GM21619 (cell line): ENCODE data around the gene RABGAP1.

Experiments used
- ATAC-seq: cut with Tn5 transposase; IDR thresholded peaks from one replicate; pipeline ENCODE4 v1.9.1; 2021; ENCODE audit not compliant: unreplicated experiment

The RABGAP1 gene

GRCh38 chr9:123074628-123075027 lies 133.8 kb downstream of the RABGAP1 start:
- ATAC-seq, result no peak

- ATAC-seq, result no peak
Measured at GRCh38 chr9:123080444-123080843, 139.6 kb downstream of the RABGAP1 start.

DNA sequence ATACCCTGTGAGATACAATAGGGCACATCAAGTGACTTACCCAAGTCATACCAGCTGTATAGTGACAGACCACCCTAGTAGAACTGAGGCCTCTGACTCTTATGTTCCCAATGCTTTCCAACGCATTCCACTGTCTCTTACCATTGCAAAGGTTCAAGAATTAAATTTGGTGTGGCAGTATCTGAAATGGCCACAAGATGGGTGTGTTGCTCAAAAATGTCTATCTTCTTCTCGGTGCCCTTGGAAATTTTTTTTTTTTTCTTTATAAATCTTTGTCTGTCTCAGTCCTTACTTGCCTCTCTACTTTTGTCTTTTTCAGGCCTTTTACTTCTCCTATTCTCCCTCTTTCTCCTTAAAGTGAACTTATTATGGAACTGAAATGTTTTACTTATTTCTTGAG lies 141.0 kb downstream of the RABGAP1 start:
- ATAC-seq, result no peak

DNA sequence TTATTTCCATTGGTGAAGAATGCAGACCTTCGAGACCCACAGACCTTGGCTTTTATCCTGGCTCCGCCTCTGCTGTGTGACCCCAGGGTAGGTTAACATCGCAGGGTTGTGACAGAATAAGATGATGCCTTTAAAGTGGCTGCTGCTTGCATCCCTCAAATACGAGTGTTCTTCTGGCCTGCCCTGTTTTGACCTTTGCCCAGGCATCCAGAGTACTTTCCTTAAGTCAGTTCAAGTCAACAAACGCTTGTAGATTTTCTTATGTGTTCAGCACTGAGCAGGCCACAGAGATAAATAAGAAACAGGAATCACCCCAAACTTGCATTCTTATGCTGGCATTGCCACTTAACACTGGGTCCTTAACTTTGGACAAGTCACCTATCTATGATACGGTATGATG lies 142.9 kb downstream of the RABGAP1 start:
- ATAC-seq, result no peak

DNA sequence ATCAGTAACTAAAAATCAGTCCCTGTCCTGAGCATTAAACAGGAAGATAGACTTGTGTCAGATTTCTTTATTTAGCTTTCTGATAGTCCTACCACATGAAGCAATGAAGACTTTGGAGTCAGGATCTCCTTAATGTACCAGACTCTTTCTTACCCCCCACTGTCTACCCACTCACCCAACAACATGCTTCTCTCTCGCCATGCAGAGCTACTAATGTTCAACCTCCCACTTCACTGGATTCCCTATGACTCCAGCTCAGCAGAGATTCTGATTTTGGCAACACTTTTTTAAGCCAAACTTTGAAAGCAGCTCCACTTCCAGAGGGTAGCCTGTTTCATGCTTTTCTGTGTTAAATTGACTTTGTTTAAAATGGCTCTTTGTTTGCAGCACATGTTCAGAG lies 143.4 kb downstream of the RABGAP1 start:
- ATAC-seq, result no peak

DNA sequence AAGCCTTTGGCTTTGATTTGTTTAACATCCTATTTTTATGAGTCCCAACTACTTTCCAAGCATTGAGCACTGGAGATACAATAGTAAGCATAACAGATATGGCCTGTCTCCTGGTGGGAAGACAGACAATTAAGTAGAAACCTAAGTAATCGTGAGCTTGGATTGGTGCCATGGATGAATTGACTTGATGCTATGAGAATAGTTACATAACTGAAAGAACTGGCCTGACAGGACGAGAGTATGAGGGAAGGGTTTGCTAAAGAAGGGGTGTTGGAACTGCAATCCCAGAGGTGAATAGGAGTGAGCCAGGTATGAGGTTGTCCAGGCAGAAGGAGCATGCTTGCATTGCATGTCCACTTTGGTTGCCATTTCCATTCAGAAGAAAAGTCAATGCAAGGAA lies 145.1 kb downstream of the RABGAP1 start:
- no peak for ATAC-seq

GRCh38 chr9:123087359-123087888 lies 146.6 kb downstream of the RABGAP1 start:
- ATAC-seq, result no peak

DNA sequence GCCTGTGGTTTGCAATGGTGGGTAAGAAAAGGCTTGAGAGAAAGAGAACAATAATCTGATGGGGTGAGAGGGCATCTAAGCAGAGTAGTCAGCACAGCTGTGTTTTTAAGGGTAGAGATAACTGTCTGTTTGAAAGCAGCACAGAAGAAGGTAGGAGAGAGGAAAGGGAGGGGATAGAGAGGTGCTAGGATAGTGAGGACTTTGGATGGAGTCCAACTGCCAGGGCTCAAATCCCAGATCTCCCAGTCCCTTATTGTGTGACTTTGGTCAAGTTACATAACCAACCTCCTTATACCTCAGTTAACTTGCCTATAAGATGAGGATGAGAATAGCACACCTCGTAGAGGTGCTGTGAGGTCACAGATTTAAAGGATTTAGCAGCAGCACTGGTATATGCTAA lies 148.2 kb downstream of the RABGAP1 start:
- ATAC-seq, result no peak

DNA sequence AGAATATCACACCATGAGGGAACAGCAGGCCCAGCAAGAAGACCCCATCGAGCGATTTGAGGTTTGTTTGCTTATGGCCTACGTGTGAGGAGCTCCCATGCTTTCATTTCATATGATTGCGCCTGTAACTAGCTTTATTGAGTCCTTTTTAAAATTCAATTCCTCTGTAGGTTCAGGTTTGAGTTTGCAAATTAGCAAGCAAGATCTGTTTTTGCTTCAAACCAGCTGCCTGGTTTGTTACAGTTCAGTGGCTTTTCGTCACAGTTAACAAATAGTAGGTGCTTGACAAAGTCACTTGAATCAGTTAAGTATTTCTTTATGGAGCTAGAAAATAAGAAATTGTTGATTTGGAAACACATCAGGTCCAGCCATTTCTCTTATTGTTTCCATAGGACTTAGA lies 149.0 kb downstream of the RABGAP1 start:
- no peak for ATAC-seq

DNA sequence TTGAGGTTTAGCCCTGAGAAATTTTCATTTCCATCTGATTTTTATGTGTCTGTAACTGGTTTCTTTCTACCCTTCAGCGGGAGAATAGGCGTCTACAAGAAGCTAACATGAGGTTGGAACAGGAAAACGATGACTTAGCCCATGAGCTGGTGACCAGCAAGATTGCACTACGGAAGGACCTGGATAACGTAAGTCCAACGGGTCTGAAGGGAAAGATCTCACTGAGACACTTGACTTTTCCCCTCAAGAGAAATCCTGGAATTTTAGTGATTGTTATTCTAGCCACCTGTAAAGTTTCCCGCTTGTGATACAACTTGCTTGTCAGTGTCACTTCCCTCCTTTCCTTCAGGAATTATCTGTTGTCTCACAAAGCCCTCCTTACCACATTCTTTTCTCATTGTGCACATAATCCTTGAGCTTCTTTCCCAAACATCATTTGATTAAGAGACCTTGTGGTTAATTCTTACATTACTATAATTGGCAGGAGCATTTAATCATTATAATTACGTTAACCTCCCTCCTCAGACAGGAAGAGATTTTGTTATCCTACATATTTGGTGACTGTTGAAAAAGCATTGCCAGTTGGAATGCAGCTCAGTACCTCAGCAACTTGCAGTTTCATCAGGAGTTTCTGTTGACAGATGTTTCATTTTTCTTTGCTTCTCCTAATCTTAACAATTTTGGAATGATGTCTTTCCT lies 149.5 kb downstream of the RABGAP1 start:
- no peak for ATAC-seq

- ATAC-seq, result no peak
Measured at GRCh38 chr9:123090956-123091355, 150.1 kb downstream of the RABGAP1 start.

DNA sequence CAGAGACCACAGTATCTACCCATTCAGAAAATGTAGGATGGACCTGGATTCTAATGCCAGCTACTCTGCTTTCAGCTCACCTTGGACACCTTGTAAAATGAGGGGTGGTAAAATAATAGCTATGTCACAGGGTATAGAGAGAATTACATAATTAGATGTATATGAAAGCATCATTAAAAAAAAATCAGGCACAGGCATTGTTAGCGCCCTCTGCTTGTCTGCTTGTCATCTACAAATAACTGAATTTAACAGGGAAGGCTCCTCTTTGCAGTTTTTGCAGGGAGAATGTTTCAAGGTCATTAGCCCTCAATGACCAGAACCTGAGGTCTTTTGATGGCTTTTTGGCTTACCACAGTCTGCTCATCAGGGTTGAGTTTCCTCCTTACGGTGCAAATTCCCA lies 150.6 kb downstream of the RABGAP1 start:
- no peak for ATAC-seq

GRCh38 chr9:123093141-123093540 lies 152.3 kb downstream of the RABGAP1 start:
- no peak for ATAC-seq

- ATAC-seq, result no peak
Measured at GRCh38 chr9:123096987-123097386, 156.2 kb downstream of the RABGAP1 start.

- ATAC-seq, result no peak
Measured at GRCh38 chr9:123097430-123098095, 156.7 kb downstream of the RABGAP1 start.

DNA sequence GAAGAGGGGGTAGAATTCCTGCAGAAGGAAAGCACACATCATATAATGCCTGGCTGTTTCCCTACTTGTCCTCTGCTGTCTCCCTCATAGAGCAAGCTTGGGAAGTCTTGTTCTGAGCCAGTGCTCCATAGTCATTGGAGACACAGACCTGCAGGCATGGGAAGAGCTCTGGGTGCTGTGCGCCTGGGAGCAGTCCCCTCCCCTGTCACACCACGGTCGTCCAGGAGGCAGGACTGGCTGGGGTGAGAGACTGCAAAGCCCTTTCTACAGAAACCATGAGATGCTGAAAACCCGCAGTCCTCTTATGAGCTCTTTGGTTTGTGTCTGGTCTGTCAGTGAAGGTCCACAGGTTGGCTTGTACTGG lies 157.3 kb downstream of the RABGAP1 start:
- no peak for ATAC-seq

GRCh38 chr9:123099042-123099441 lies 158.2 kb downstream of the RABGAP1 start:
- no peak for ATAC-seq

GRCh38 chr9:123099548-123099947 lies 158.7 kb downstream of the RABGAP1 start:
- ATAC-seq, result no peak

GRCh38 chr9:123102375-123103113 lies 161.7 kb downstream of the RABGAP1 start:
- no peak for ATAC-seq

DNA sequence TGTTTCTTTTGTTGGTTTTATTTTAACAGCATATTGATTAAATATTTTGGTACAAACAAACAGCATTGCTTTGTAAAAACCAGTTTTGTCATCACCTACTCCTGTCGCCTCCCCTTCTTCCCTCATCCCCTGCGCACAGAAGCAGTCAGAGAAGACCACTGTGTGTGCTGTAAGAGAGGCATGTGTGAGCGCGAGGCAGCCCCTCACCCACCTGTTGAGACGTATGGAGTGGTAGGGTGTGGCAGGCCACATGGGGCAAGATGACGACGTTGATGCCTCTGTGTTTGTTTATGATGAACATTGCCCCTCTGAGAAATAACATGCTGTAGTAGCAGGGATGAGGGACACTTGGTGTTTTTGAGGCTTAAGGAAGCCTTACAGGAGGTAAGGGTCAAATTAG lies 164.0 kb downstream of the RABGAP1 start:
- ATAC-seq, result no peak

- no peak for ATAC-seq
Measured at GRCh38 chr9:123105490-123105889, 164.7 kb downstream of the RABGAP1 start.
